ENCODE results near the gene AKIRIN1.

- no peak for TF ChIP-seq CTCF (IDR thresholded peaks at IDR 0.05)
- TF ChIP-seq EZH2phosphoT487 (IDR thresholded peaks at IDR 0.05): no peak
- no peak for TF ChIP-seq EZH2 (IDR thresholded peaks at IDR 0.05)
Observed at GRCh38 chr1:38950553-38950952, 40.5 kb upstream of the AKIRIN1 start.

All from neural progenitor cell (in vitro differentiated cells).